ENCODE results near the gene NUP62.

NUP62 gene

GRCh38 chr19:49879243-49879963 lies 49.9 kb downstream of the NUP62 start:
- DNase-seq, result no peak

- no peak for DNase-seq
Measured at GRCh38 chr19:49878744-49879070, 50.6 kb downstream of the NUP62 start.

GRCh38 chr19:49877879-49878743 lies 51.2 kb downstream of the NUP62 start:
- DNase-seq, result peak; percentile 98

GRCh38 chr19:49877020-49877878 lies 52.1 kb downstream of the NUP62 start, which contains the start of the genes AKT1S1 and TBC1D17:
Gene AKT1S1 (minus strand): TSS chr19:49877355. CDS start chr19:49873295, 4,060 bp downstream.
Gene TBC1D17 (plus strand): TSS chr19:49877702. CDS start chr19:49877724, 22 bp downstream.
- peak; percentile 100 for DNase-seq

GRCh38 chr19:49876422-49877019 lies 52.8 kb downstream of the NUP62 start:
- DNase-seq, result peak; percentile 99

- DNase-seq, result peak; percentile 50
Measured at GRCh38 chr19:49875857-49876421, 53.4 kb downstream of the NUP62 start.

GRCh38 chr19:49875177-49875576 lies 54.1 kb downstream of the NUP62 start:
- no peak for DNase-seq

- no peak for DNase-seq
Measured at GRCh38 chr19:49874503-49875157, 54.7 kb downstream of the NUP62 start.

GRCh38 chr19:49873834-49874233 lies 55.5 kb downstream of the NUP62 start:
- no peak for DNase-seq

GRCh38 chr19:49873129-49873521 lies 56.2 kb downstream of the NUP62 start:
- no peak for DNase-seq

- DNase-seq, result no peak
Measured at GRCh38 chr19:49872245-49873128, 56.8 kb downstream of the NUP62 start.

GRCh38 chr19:49871349-49871985 lies 57.8 kb downstream of the NUP62 start:
- DNase-seq, result no peak

GRCh38 chr19:49870309-49870901 lies 58.9 kb downstream of the NUP62 start:
- no peak for DNase-seq

GRCh38 chr19:49869484-49870308 lies 59.6 kb downstream of the NUP62 start:
- DNase-seq, result peak; percentile 100

GRCh38 chr19:49869009-49869483 lies 60.3 kb downstream of the NUP62 start:
- no peak for DNase-seq

GRCh38 chr19:49866933-49867782 lies 62.1 kb downstream of the NUP62 start, which contains the start of gene PNKP:
Gene PNKP (minus strand): TSS chr19:49867576. CDS start chr19:49867204, 372 bp downstream.
- DNase-seq, result peak; percentile 86

GRCh38 chr19:49864890-49865289 lies 64.4 kb downstream of the NUP62 start:
- DNase-seq, result no peak

- DNase-seq, result no peak
Measured at GRCh38 chr19:49863935-49864320, 65.4 kb downstream of the NUP62 start.
